Measurements from ENCODE around the gene C6orf163.
A peak's percentile ranks its signal among the peaks of the same experiment; 100 is the strongest.
"Not testable (repeated sequence)": the region's sequence is repeated elsewhere in the genome, so short reads cannot be mapped to it uniquely, and the experiment has no call there.

C6orf163 gene

DNA sequence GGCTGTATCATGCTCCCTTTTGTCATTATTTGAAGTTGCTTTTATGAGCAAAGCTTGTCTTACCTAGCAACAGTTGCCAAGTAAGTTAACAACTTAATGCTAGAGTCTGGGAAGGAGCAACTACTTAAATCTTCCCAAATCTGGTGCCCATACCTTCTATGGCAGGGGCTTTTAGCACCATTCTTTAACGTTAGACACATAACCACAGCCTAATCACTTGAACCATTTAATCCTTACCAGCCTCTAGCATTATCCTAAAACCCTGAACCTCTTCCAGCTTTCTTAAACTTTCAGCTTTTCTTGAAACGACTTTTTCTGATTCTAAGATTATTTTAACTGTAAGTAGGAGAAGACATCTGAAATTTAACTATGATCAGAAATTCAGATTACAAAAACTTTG, at the start of gene C6orf163:
TSS of gene C6orf163 (plus strand) at position 83 of the 400 bp plus-strand sequence. CDS start at position 370, 287 bp downstream.
- no peak for DNase-seq

DNA sequence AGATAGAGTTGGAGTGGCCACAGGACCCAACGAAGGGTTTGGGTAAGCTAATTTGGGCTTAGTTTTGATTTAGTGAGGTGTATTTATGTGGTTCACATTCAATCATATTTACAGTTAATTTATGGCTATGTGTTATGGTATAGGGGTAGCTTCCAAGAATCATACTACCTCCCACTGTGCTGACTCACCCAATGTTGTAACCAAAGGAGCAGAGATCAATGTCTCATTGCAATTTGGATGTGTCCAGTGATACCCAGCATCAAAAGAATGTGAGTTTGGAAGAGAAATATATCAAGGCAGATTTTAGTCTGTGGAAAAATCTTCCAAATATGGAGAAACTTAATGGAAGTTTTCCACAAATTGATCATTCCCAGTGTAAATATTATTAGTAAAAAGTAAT, 47.5 kb upstream of the C6orf163 start:
- no peak for DNase-seq

DNA sequence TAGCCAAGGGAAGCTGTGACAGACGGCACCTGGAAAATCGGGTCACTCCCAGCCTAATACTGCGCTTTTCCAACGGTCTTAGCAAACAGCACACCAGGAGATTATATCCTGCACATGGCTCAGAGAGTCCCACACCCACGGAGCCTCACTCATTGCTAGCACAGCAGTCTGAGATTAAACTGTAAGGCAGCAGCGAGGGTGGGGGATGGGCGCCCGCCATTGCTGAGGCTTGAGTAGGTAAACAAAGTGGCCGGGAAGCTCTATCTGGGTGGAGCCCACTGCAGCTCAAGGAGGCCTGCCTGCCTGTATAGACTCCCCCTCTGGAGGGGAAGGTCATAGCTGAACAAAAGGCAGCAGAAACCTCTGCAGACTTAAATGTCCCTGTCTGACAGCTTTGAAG, 43.3 kb upstream of the C6orf163 start:
- DNase-seq, result not testable (repeated sequence)

DNA sequence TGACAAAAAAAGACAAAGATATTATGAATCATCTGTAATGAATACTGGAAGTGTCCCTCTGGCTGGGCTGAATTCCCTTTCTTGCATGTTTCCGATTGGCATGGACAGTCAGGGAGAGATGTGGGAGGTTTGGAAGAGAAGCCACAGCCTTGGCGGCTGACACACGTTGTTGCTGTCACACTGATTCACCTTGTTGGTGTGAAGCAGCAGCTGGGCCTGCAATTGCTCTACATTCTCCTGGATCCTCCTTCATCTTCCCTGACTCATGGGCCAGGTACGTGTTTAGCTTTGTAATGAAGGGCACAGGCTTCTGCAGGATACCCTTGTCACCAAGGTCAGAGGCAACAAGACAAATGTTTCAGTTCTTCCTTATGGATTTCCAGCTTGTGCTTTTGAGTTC, 35.6 kb upstream of the C6orf163 start:
- no peak for DNase-seq

DNA sequence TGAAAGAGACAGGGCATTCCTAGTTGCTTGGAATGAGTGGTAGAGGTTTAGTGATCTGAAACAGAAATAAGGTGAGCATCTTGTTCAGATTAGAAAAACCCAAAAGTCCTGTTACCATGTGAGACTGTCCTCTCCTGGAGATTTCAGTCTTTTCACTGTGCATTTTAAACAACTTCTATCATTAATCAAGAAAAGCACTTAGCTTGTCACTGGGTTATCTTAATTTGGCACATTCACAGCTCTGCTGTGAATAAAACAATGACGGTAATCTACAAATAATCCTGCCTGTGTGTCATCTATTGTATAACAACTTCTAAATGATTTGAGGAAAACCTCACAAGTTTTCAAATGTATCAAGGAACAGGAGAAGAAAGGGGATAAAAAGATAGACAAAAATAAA, 31.8 kb upstream of the C6orf163 start:
- no peak for DNase-seq

DNA sequence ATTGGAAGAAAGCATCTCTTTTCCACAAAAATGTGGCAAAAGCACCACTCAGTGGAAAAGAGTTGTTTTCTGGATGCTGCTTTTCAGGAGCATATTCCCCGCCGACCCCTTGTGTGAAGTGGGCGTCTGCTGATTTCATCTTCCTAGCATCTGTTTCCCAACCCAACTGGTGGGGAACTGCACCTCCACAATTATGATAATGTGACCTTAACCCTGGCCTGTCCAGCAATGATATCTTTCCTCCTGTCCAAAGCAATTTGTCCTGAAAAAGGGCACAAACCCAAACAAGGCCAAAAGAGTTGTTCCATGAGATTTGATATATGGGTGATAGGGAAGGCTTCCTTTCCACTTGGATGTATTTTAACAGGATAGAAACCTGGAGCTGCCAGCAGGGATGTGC, 29.5 kb upstream of the C6orf163 start:
- no peak for DNase-seq

DNA sequence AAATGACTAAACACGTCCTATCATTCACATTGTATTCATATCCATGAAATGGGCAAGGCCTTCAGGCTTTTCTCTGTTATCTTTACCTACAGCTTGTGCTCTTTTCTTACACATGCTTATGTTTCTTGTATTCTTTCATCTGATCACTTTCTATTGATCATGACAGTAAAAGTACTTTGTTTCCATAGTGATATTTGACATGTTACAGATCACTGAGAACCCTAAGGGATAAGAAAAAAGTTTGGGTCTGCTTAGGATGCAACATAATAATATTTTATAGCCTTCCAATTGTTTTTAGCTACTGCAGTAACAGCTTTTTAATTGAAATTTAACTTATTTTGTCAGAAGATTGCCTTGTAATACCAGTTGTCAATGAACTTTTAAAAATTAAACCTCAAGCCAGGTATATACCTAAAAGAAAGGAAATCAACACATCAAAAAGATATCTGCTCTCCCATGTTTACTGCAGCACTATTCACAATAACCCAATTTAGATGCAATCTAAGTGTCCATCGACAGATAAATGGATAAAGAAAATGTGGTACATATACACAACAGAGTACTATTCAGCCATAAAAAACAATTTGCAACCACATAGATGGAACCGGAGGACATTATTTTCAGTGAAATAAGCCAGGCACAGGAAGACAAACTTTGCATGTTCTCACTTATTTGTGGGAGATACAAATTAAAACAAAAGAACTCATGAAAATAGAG, 25.2 kb upstream of the C6orf163 start:
- DNase-seq, result no peak

DNA sequence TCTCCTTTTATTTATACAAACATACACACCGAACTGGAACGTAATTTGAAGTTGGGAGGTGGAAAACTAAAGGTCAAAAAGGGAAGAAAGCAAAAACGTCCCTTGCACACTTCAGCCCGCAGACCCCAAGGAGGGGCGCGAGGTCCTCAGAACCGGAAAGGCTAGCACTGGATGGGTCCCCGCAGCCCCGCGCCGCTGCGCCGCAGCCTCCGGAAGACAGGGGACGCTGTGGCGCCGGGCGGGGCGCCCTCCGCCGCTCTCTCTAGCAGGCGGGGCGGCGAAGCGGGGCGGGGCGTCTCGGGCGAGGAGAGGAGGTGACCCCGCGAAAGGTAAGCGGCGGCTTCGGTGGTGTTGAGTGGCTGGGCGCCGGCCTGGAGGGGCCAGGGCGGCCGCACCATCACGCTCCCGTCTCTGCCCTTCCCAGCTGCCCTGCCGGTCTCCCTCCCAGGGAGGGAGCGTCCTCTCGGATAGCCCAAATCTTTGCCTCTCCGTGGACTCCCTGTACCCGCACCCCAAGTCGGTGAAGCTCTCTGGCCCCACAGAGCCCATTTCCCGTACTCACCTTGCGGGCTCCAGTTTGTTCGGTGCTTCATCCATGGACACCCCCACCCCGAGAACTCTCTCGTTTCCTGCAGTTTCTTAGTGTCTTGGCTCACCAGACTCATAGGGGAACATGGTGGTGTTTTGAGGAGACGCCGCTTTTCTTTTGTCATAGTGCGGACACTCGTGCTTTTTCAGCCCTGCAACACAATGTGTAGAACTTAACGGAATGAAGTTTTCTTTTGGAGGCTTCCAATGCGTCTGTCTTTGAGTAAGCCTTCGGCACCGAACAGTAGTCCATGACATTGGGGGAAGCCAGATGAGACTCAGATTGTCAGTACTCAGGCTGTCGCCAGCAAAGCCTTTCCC, 22.1 kb upstream of the C6orf163 start, which contains the start of gene SMIM8:
TSS of gene SMIM8 (plus strand) at position 285 of the 909 bp plus-strand sequence. CDS start 14,444 bp downstream, outside the sequence.
- DNase-seq, result peak; percentile 56 to 68

DNA sequence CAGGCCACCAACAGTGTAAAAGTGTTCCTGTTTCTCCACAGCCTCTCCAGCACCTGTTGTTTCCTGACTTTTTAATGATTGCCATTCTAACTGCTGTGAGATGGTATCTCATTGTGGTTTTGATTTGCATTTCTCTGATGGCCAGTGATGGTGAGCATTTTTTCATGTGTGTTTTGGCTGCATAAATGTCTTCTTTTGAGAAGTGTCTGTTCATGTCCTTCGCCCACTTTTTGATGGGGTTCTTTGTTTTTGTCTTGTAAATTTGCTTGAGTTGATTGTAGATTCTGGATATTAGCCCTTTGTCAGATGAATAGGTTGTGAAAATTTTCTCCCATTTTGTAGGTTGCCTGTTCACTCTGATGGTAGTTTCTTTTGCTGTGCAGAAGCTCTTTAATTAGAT, 20.7 kb upstream of the C6orf163 start:
- not testable (repeated sequence) for DNase-seq

DNA sequence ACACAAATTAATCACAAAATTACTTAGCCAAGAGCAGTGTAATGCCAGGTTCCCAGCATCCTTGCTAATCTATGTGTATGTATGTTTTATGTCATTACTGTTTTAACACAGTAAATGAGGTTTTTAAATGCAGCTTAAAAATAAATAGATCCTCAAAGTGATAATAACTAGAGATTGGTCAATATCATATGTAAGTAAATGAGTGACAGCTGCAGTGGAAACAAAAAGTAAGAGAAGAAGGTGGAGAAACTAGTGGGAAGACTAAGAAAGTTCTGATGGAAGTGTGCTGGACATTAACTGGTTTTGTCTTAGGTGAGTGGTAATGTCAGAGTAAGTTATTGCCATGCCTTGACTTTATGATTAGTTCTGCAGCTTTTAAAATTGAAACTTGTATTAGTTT, 13.7 kb upstream of the C6orf163 start:
- no peak for DNase-seq

DNA sequence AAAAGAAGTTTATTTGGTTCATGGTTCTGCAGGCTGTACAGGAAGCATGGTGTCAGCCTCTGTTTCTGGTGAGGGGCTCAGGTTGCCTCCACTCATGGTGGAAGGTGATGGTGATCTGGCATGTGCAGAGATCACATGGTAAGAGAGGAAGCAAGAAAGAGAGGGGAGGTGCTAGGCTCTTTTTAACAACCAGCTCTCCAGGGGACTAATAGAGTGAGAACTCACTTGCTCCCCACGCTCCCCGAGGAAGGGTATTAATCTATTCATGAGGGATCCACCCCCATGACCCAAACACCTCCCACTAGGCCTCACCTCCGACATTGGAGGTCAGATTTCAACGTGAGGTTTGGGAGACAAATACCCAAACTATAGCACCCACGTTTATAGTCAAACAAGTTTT, 11.6 kb upstream of the C6orf163 start:
- no peak for DNase-seq

DNA sequence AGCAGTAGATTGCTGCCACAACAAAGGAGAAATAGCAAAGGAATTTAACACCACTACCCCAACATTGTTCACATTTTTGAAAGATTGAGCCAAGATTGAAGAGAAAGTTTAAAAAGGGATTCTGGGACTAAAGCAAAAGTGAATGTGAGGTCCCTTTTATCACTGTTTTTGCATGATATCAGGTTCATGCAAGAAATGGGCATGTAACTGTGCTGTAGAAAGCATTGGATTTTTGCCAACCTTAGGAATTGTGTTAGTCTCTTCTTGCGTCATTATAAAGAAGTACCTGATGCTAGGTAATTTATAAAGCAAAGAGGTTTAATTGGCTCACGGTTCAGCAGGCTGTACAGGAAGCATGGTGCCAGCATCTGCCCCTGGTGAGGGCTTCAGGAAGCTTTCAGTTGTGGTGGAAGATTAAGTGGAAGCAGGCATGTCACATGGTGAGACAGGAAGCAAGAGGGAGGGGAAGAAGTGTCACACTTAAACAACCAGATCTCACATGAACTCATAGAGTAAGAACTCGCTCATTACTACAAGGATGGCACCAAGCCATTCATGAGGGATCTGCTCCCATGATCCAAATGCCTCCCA, 10.9 kb upstream of the C6orf163 start:
- no peak for DNase-seq

DNA sequence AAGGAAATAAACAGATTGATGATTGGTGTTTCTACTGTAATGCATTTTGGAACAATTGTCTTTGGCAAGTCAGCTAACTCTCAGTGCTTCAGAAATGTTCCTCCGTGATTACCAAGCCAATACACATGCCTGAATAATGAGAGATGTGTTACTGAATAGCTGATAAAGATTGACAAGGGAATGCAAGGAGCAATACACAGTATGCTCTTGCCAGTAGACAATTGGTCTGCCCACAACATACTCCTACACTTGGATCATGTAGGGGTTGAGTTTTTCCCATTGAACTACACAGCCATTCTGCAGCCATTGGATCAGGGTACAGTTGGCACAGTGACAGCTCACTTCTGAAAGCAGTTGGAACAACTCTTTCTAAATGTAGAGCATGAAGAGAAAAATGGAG, 9.9 kb upstream of the C6orf163 start:
- DNase-seq, result no peak

DNA sequence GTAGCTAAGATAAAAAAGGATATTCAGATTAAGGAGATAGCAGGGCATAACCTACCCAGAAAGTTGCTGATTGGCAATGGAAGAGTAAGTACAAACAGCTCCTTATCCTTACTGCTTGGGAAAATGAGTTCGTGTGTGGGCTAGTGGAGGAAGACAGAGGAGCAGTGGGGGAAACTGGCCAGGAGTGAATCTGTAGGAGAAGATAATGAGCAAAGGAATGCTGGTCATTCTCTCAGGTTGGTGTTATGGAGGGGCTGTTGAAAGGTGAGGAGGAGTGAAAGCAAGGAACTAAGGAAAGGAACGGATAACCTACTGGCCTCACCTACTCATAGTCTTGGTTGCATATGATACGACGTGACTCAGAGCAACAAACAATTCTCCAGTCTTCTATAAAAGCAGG, 8.2 kb upstream of the C6orf163 start:
- DNase-seq, result no peak

DNA sequence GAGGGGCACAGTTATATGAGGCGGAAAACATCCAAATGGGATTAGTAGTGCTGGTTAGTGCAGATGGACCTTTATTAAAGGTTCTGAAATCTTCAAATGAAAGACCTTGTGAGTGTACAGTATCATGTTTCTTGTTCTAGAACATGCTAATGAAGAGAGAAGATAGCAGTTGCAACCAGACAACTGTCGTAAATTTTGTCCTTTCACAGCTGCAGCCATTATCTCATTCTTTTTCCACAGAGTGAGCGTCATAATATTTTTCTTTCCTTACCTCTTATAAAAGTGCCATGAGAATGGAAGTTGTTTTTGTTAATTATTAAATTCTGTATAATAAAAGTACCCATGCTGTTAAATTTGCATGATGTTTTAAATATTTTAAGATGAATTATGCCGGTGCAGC, 4.4 kb upstream of the C6orf163 start:
- no peak for DNase-seq

DNA sequence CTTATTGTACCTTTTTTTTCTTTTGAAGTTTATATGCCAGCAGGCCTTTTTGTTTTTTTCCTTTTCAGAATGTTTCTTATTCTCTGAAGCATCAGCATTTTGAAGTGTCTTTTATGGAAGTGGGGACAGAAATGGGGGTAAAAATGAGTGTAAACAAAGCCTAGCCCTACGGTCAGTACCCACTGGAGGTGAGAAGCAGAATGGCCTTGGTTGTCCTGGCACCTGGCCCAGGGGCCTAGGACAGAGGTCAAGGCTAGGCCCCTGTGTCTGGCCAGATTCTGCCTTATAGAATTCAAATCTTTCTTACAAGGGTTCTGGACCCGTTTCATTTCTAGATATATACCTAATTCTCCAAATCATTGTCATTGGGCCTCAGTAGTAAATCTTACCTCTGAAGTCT, 3.5 kb upstream of the C6orf163 start:
- no peak for DNase-seq

DNA sequence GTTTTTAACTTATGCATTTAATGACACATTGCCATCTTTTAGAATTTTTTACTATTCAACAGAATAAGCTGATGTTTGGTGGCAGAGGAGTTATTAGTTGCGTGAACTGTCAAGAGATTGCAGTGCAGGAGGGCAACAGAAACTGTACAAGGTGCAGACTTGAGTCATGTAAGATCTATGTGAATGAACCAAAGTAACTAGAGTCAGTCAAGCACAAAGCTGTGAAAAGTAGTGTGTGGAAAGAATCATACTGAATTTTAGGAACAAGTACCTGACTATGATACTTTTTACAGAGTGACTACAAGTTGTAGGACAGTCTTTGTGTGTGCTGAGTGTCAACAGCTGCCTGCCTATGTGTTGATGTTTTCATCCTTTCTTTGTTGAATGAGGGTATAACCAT, 2.7 kb upstream of the C6orf163 start:
- no peak for DNase-seq

DNA sequence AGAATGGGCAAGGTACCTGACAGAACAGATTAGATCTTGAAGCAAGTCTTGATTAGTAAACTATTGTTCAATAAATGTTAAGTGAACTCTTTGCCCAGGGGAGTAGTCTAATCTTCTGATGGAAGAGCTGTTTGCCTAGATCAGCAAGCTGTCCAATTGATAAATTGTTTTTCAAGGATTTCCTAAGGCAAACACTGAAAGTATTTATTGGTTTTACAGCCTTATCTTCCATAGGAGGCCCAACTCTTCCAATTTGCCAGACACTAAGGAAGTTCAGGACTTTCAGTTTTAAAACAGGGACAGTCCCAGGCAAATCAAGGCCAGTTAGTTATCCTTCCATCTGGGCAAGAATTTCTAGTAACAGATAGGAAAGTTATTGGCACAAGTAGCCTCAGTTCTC, 1.8 kb upstream of the C6orf163 start:
- DNase-seq, result no peak

DNA sequence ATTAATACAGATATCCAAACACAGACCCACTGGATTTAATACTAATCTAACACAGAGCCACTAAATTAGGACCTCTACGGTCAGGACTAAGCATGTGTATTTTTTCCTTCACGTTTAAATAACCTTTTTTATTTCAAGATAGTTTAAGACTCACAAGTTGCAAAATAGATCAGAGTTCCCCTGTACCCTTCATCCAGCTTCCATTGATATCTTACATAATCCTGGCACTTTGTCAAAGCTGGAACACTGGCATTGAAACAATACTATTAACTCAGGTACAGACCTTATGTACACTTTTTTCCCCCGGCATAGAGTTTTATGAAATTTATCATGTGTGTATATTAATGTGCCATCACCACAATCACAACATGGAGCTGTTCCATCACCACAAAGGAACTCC, 2.1 kb downstream of the C6orf163 start:
- no peak for DNase-seq

DNA sequence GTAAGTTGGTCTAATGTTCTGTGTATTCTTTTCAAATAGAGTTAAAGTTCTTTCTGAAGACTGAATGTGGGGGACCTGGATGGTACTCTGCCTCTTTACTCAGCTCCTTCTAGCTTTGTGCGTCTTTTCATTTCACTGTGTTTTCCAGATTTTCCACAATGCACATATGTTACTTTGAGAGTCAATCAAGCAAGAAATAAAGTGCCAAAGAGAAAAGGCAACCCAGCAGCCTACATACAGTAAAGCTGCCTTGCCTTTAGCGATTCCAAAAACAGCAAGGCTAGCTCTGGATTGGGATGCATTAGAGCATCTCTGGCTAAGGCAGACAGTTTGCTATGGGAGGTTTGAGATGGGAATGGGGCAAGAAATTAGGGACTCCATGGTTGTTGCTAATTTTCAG, 5.3 kb downstream of the C6orf163 start:
- no peak for DNase-seq

DNA sequence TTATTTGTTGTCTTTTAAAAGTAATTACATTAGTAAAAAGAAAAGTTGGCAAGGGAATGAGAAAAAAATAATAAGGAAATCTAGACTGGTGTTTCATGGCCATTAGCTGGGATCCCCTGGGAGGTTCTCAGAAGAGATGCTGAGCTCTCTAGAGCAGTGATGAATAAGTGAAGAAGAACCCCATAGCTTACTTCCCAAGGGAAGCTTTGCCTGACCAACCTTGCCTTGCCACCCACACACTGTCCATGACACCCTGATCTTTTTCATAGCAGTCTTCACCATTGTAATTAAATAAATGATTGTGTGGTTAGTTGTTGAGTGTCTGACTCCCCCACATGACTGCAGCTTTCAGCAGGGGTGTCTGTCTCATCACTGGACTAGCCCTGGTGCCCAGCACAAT, 5.9 kb downstream of the C6orf163 start:
- DNase-seq, result no peak

DNA sequence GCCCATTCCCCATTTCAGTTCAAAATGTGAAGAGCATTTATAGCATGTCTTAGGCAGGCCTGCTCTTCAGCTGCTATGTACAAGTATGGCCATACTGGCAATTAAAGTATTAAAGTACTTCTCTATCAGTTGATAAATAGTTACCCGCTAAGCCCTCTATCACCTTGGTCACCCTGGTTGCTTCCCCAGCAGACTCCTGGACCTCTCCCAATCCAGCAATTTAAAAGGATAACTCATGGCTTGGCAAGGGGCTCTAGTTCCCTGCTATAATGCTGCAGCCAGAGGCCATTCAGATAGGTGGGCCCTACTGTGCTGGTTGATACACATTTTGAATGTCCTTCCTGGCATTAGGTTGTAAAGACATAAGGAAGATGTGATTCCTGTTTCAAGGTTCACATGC, 7.0 kb downstream of the C6orf163 start:
- no peak for DNase-seq

DNA sequence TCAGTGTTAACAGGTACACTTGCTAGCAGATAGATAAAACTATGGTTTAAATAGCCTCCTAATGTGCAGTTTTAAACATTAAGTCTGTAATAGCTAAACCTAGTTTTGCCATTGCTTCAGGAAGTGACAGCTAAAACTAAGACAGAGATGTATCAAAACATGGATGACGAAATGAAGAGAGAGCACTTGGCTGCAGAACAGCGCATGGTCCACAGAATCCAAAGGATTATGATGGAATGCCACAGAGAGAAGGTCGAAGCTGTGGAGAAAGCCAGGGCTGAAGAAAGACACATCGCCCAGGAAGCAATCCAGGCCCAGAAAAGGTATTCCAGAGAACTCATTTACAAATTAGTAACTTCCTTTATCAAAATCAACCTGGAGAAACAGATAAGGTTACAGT, 11.6 kb downstream of the C6orf163 start:
- DNase-seq, result no peak

Measured in NCI-H1930 (cell line).